Activated naive CD4-positive, alpha-beta T cell (primary cell): Measurements from ENCODE around the gene OTOG.

Experiments
- DNase-seq, 4 experiments: peaks; one replicate each; lab custom pipeline; 2025; lab: John Stamatoyannopoulos, UW

OTOG gene

DNA sequence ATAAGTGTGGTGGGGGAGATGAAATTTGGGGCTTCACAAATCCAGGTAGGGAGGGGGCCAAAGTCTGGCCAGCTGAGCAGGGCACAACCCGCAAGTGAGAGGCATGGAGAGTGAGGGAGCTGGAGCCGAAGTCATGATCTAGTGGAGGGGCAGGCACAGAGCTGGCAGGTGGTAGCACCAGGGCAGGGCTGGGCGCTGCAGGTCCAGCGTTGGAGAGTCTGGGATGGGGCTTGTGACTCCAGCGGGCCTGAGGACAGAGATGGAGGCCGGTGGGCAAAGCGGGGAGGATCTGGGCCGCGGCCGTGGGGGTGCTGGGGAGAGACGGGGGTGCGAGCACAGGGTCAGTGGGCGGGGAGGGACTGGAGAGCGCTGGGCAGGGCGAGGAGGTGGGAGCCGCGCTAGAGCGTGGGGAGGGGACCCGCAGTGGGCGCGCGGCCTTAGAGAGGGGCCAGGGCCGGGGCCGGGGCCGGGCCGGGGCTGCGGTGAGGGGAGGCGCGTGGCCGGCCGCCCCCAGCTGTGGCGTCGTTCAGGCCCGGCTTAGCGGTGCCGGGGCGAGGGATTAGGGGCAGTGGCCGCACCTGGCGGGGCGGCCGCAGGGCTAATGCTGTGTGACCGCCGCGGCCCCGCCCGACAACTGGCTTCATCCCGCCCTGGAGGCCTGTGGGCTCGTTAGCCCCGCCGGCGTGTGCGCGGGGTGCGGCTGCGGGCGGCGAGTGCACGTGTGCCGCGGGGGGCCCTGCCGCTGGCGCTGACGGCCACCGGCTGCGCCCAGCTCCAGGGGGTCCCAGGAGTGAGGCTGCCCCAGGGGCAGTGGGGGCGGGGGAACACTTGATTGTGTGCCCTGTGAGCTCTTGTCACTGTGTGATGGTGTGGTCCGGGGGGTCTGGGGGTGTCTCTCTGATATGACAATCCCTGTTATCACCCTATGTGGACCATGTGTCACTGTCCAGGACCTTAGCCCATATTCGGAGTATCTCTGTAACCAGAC is 148.7 kb downstream of the OTOG start:
- no peak for DNase-seq

DNA sequence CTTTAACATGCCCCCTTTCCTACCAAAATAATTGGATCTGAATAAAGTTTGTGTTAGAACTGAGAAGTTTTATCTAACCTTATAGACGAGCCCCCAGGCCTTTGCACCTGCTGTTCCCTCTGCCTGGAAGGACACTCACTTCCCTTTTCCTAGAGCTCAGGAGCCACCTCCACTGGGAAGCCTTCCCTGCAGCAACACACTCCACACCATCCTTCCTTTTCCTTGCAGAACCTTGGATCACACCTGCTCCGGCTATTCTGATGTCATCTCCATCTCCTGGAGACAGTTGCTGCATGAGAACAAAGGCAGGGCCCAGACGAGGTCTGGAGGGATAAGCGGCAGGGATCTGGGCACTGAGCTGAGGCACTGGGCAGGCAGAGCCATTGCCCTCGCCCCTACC is 149.7 kb downstream of the OTOG start:
- DNase-seq: no peak
